Measurements from ENCODE around the gene DHCR7.

GRCh38 chr11:71446150-71446549 lies 2.0 kb downstream of the DHCR7 start:
- TF ChIP-seq CTCF (IDR thresholded peaks at IDR 0.05; ENCODE audit: low read depth, low read length, poor library complexity, severe bottlenecking) (no peak), EZH2phosphoT487 (IDR thresholded peaks at IDR 0.05; ENCODE audit: borderline replicate concordance, low read length) (no peak)
